H1 (cell line): Measurements from ENCODE around the gene SH3RF3. TPM values are rescaled to one million over a fixed set of nuclear protein-coding genes. Genes with fewer than 3 reads are reported as not detected.

ENCODE experiments used
- CTCF ChIA-PET: fragments of 300-600 bp; sonication (Branson Sonifier 250); formaldehyde crosslinking; loops from one replicate; lab custom pipeline; 2021; ENCODE audit not compliant: partially characterized antibody; lab: Charles Lee
- POLR2A ChIA-PET: fragments of 300-600 bp; sonication (Branson Sonifier 250); formaldehyde crosslinking; loops from one replicate; lab custom pipeline; 2021; ENCODE audit warnings: inconsistent platforms; ENCODE audit not compliant: partially characterized antibody; lab: Charles Lee
- DNase-seq, 2 experiments: peaks; one replicate each; pipeline versions ENCODE4 v3.0.0 to v3.0.0-alpha.2; 2010 to 2022; ENCODE audit warnings: low spot score in 2 of 2, low read depth in 1 of 2, mixed read lengths in 1 of 2
- FAIRE-seq: peaks from 2 replicates; lab custom pipeline; 2011; peaks lifted over from hg19 to GRCh38; lab: Jason Lieb, UNC
- H2AFZ ChIP-seq: 2 replicates; pipeline ENCODE4 v1.8.1; 2012; ENCODE audit warnings: low read length, inconsistent platforms
- H2AK5ac ChIP-seq: 2 replicates; pipeline ENCODE4 v1.6.1; 2013; ENCODE audit warnings: low read depth, low read length
- H2BK120ac ChIP-seq: replicated peaks from 2 replicates; pipeline ENCODE3; 2013; ENCODE audit warnings: low read depth, low read length, inconsistent platforms
- H2BK12ac ChIP-seq: 2 replicates; pipeline ENCODE4 v1.6.1; 2013; ENCODE audit warnings: low read depth, low read length
- H2BK15ac ChIP-seq: 2 replicates; pipeline ENCODE4 v1.6.1; 2013; ENCODE audit warnings: low read length
- H2BK20ac ChIP-seq: 2 replicates; pipeline ENCODE4 v1.6.1; 2013; ENCODE audit warnings: low read length
- H2BK5ac ChIP-seq: 2 replicates; pipeline ENCODE4 v1.6.1; 2013; ENCODE audit warnings: low read depth, low read length
- H3K14ac ChIP-seq: 2 replicates; pipeline ENCODE4 v1.6.1; 2013; ENCODE audit warnings: inconsistent platforms; ENCODE audit not compliant: insufficient read length
- H3K18ac ChIP-seq: 2 replicates; pipeline ENCODE4 v1.6.1; 2013; ENCODE audit warnings: low read length; ENCODE audit errors: extremely low read depth
- H3K23ac ChIP-seq: 2 replicates; pipeline ENCODE4 v1.6.1; 2013; ENCODE audit warnings: inconsistent platforms; ENCODE audit not compliant: insufficient read length
- H3K23me2 ChIP-seq: 2 replicates; pipeline ENCODE4 v1.6.1; 2013; ENCODE audit warnings: low read depth, low read length
- H3K27ac ChIP-seq: 2 replicates; pipeline ENCODE4 v1.6.1; 2011; ENCODE audit warnings: low read depth, low read length, inconsistent platforms
- H3K27me3 ChIP-seq, 4 experiments: replicated peaks in 1 of 4; 1 replicate in 1 of 4; 2 replicates in 3 of 4; pipeline versions ENCODE4 v1.6.1 to v1.8.1; 2011 to 2013; ENCODE audit warnings: low read length in 3 of 4, mild to moderate bottlenecking in 3 of 4, inconsistent platforms in 2 of 4, mixed read lengths in 2 of 4, moderate library complexity in 1 of 4; ENCODE audit not compliant: control insufficient read depth in 3 of 4, insufficient read depth in 3 of 4; ENCODE audit errors: extremely low read depth in 1 of 4
- H3K36me3 ChIP-seq, 4 experiments: 2 replicates each; pipeline versions ENCODE4 v1.6.1 to v1.8.1; 2011 to 2013; ENCODE audit warnings: mild to moderate bottlenecking in 4 of 4, low read length in 3 of 4, moderate library complexity in 2 of 4, control low read depth in 1 of 4, inconsistent platforms in 1 of 4; ENCODE audit not compliant: insufficient read depth in 4 of 4, control insufficient read depth in 2 of 4
- H3K4ac ChIP-seq: replicated peaks from 2 replicates; pipeline ENCODE3; 2013; ENCODE audit warnings: low read length, low read depth, mixed read lengths, inconsistent platforms; ENCODE audit not compliant: insufficient read length
- H3K4me1 ChIP-seq, 4 experiments: replicated peaks in 1 of 4; 1 replicate in 1 of 4; 2 replicates in 3 of 4; pipeline versions ENCODE4 v1.6.1 to v1.8.1; 2011 to 2013; ENCODE audit warnings: low read length in 3 of 4, inconsistent platforms in 2 of 4, mixed read lengths in 1 of 4; ENCODE audit not compliant: insufficient read depth in 4 of 4, control insufficient read depth in 3 of 4
- H3K4me2 ChIP-seq, 2 experiments: 2 replicates each; pipeline versions ENCODE4 v1.6.1 to v1.8.1; 2011 to 2013; ENCODE audit warnings: low read depth in 2 of 2, low read length in 2 of 2, control low read depth in 1 of 2, inconsistent platforms in 1 of 2, mild to moderate bottlenecking in 1 of 2; ENCODE audit not compliant: insufficient read depth in 1 of 2
- H3K4me3 ChIP-seq, 4 experiments: fragments of 200-600, 300-600 bp in 1 of 4; sonication (generic), shearing (Covaris generic), sonication (Bioruptor Twin) in 1 of 4; 2 replicates each; pipeline versions ENCODE4 v1.5.1 to v1.8.1; 2011 to 2016; ENCODE audit warnings: low read length in 4 of 4, low read depth in 3 of 4, control low read depth in 2 of 4, inconsistent platforms in 2 of 4, mild to moderate bottlenecking in 2 of 4, mixed read lengths in 1 of 4, moderate library complexity in 1 of 4; ENCODE audit not compliant: insufficient read depth in 2 of 4; ENCODE audit errors: extremely low read depth in 1 of 4
- H3K56ac ChIP-seq: replicated peaks from 2 replicates; pipeline ENCODE3; 2013; ENCODE audit warnings: low read depth, mild to moderate bottlenecking, mixed read lengths, low read length, inconsistent platforms; ENCODE audit not compliant: insufficient read length
- H3K79me1 ChIP-seq: 2 replicates; pipeline ENCODE4 v1.6.1; 2013; ENCODE audit warnings: low read depth, low read length, control low read depth
- H3K79me2 ChIP-seq, 2 experiments: 2 replicates each; pipeline versions ENCODE4 v1.6.1 to v1.8.1; 2012 to 2013; ENCODE audit warnings: low read length in 2 of 2, mild to moderate bottlenecking in 2 of 2, inconsistent platforms in 1 of 2; ENCODE audit not compliant: insufficient read depth in 2 of 2, control insufficient read depth in 1 of 2
- H3K9ac ChIP-seq, 4 experiments: replicated peaks in 1 of 4; 1 replicate in 1 of 4; 2 replicates in 3 of 4; pipeline versions ENCODE4 v1.6.1 to v1.8.1; 2011 to 2013; ENCODE audit warnings: low read depth in 3 of 4, low read length in 3 of 4, control low read depth in 2 of 4, mild to moderate bottlenecking in 2 of 4, moderate library complexity in 2 of 4, inconsistent platforms in 1 of 4; ENCODE audit errors: extremely low read depth in 1 of 4
- H3K9me3 ChIP-seq, 2 experiments: 2 replicates each; pipeline versions ENCODE4 v1.6.1 to v1.8.1; 2012 to 2013; ENCODE audit warnings: mild to moderate bottlenecking in 2 of 2, moderate library complexity in 2 of 2, control low read depth in 1 of 2, inconsistent platforms in 1 of 2, low read depth in 1 of 2, low read length in 1 of 2, mixed read lengths in 1 of 2; ENCODE audit not compliant: insufficient read depth in 2 of 2
- H4K20me1 ChIP-seq, 2 experiments: replicated peaks in 1 of 2; 2 replicates each; pipeline versions ENCODE3 to v1.8.1; 2011 to 2013; ENCODE audit warnings: inconsistent platforms in 2 of 2, low read length in 2 of 2, mild to moderate bottlenecking in 1 of 2; ENCODE audit not compliant: insufficient read depth in 2 of 2, control insufficient read depth in 1 of 2
- H4K5ac ChIP-seq: 2 replicates; pipeline ENCODE4 v1.6.1; 2013; ENCODE audit warnings: low read length, low read depth, mixed read lengths, inconsistent platforms; ENCODE audit not compliant: insufficient read length
- H4K8ac ChIP-seq: 2 replicates; pipeline ENCODE4 v1.8.0; 2013; ENCODE audit warnings: mild to moderate bottlenecking, moderate library complexity, low read length, inconsistent platforms; ENCODE audit not compliant: insufficient read depth; ENCODE audit errors: extremely low read depth
- H4K91ac ChIP-seq: replicated peaks from 2 replicates; pipeline ENCODE3; 2013; ENCODE audit warnings: low read length, mixed read lengths, inconsistent platforms; ENCODE audit not compliant: insufficient read length
- ASH2L ChIP-seq: fragments of 200-600, 300-600 bp; sonication (generic); IDR thresholded peaks from one replicate; pipeline ENCODE4 v1.7.1; 2017; ENCODE audit warnings: low read length
- ATF3 ChIP-seq: IDR thresholded peaks from 2 replicates; pipeline ENCODE4 v1.6.1; 2011; ENCODE audit warnings: low read depth, mild to moderate bottlenecking, low read length; ENCODE audit not compliant: insufficient read depth
- CEBPB ChIP-seq: IDR thresholded peaks from 2 replicates; pipeline ENCODE4 v1.6.1; 2012; ENCODE audit warnings: low read depth, low read length
- CHD2 ChIP-seq: IDR thresholded peaks from 2 replicates; pipeline ENCODE4 v1.6.1; 2012; ENCODE audit warnings: low read length, improper control_type of control experiment
- GABPA ChIP-seq: IDR thresholded peaks from 2 replicates; pipeline ENCODE4 v1.6.1; 2011; ENCODE audit warnings: mild to moderate bottlenecking, low read length, moderate library complexity, borderline replicate concordance; ENCODE audit not compliant: insufficient read depth
- HDAC2 ChIP-seq, 2 experiments: fragments of 300-600 bp in 1 of 2; sonication (generic) in 1 of 2; IDR thresholded peaks; 2 replicates each; pipeline ENCODE4 v1.6.1; 2011 to 2012; ENCODE audit warnings: low read depth in 2 of 2, low read length in 2 of 2, mild to moderate bottlenecking in 2 of 2, moderate library complexity in 2 of 2, borderline replicate concordance in 1 of 2, inconsistent platforms in 1 of 2
- JUND ChIP-seq: IDR thresholded peaks from 2 replicates; pipeline ENCODE4 v1.6.1; 2011; ENCODE audit warnings: mild to moderate bottlenecking, improper control_type of control experiment, low read length
- MAFK ChIP-seq: IDR thresholded peaks from 2 replicates; pipeline ENCODE4 v1.6.1; 2012; ENCODE audit warnings: low read depth, mild to moderate bottlenecking, improper control_type of control experiment, low read length
- NANOG ChIP-seq: IDR thresholded peaks from 2 replicates; pipeline ENCODE4 v1.6.1; 2011; ENCODE audit warnings: low read length, low read depth, mild to moderate bottlenecking, inconsistent platforms; ENCODE audit not compliant: insufficient read depth, poor library complexity, severe bottlenecking
- NRF1 ChIP-seq: IDR thresholded peaks from 2 replicates; pipeline ENCODE4 v1.6.1; 2011; ENCODE audit warnings: mild to moderate bottlenecking, low read depth, low read length, improper control_type of control experiment
- POLR2A ChIP-seq, 2 experiments: IDR thresholded peaks; 1 replicate in 1 of 2; 2 replicates in 1 of 2; pipeline ENCODE4 v1.6.1; 2011; ENCODE audit warnings: low read depth in 2 of 2, low read length in 2 of 2, mild to moderate bottlenecking in 2 of 2; ENCODE audit errors: control extremely low read depth in 1 of 2
- RXRA ChIP-seq: IDR thresholded peaks from 2 replicates; pipeline ENCODE4 v1.6.1; 2011; ENCODE audit warnings: low read depth, mild to moderate bottlenecking, low read length, moderate library complexity; ENCODE audit not compliant: insufficient read depth
- SIRT6 ChIP-seq: IDR thresholded peaks from one replicate; pipeline ENCODE4 v1.7.1; 2012; ENCODE audit warnings: low read length, inconsistent platforms
- TAF7 ChIP-seq: optimal IDR thresholded peaks from 2 replicates; pipeline ENCODE3; 2011; ENCODE audit warnings: low read depth, mild to moderate bottlenecking, inconsistent platforms, low read length, moderate library complexity, borderline replicate concordance
- TCF12 ChIP-seq: IDR thresholded peaks from 2 replicates; pipeline ENCODE4 v1.6.1; 2011; ENCODE audit warnings: low read depth, mild to moderate bottlenecking, low read length
- WGBS, 2 experiments: shearing (Covaris generic) in 1 of 2; methylation state at CpG; one replicate each; pipeline versions ENCODE4 v1.1.6 to v1.1.7; 2013 to 2015; ENCODE audit warnings: low lambda C conversion rate in 2 of 2, mixed read lengths in 2 of 2, inconsistent platforms in 1 of 2, low coverage in 1 of 2, missing lambda C conversion rate in 1 of 2; ENCODE audit not compliant: insufficient replicate concordance in 2 of 2, insufficient coverage in 1 of 2, insufficient read length in 1 of 2; ENCODE audit errors: extremely low coverage in 1 of 2, missing lambda C conversion rate in 1 of 2; 5-methylcytosine and 5-hydroxymethylcytosine counted together
- polyA plus RNA-seq, 7 experiments: library from polyadenylated mRNA; depleted of rRNA in 3 of 7; stranded (reverse) in 5 of 7; unstranded in 2 of 7; fragments of >200 nt in 5 of 7; fragments of 200-250 nt in 2 of 7; gene quantifications; 1 replicate in 5 of 7; 2 replicates in 1 of 7; 4 replicates in 1 of 7; pipeline versions ENCODE4 v1.2.1 to v1.2.3, GENCODE V29; 2011 to 2013; ENCODE audit warnings: missing spikeins in 2 of 7, mixed read lengths in 2 of 7
- total RNA-seq: library from RNA; stranded (reverse); fragmentation: NEBNext Ultra II Directional; extraction: Animal tissue kit (Norgen Biotek cat#: 25700); gene quantifications from 2 replicates; pipeline ENCODE4 v1.2.1, GENCODE V29; 2021

SH3RF3 gene
- total and polyA plus RNA-seq, 2 of the 8 experiments (the other 6 are each of a cell fraction or from before 2014, with no cell fraction given), result 0.11 to 0.65 TPM

GRCh38 chr2:109468893-109469292, 339.9 kb downstream of the SH3RF3 start:
- Histone ChIP-seq H3K79me1 (no peaks in the 10 kb centered on the region), H3K36me3 (no peaks in the 10 kb centered on the region), H2BK20ac (no peak overlapping the region), H3K4me2 (no peak overlapping the region), H3K23ac (no peak overlapping the region), H3K27me3 (no peaks in the 10 kb centered on the region), H2BK12ac (no peak overlapping the region), H2BK120ac (no peak overlapping the region), H2AK5ac (no peak overlapping the region), H3K23me2 (no peaks in the 10 kb centered on the region), H3K4me3 (no peak overlapping the region), H3K79me2 (no peaks in the 10 kb centered on the region), H3K4ac (no peak overlapping the region), H3K4me1 (no peaks in the 10 kb centered on the region), H2BK5ac (no peak overlapping the region), H4K5ac (no peak overlapping the region), H2AFZ (no peak overlapping the region), H3K18ac (no peak overlapping the region), H3K9me3 (no peaks in the 10 kb centered on the region), H4K91ac (no peak overlapping the region), H3K27ac (no peak overlapping the region), H3K9ac (no peak overlapping the region), H3K14ac (no peak overlapping the region), H4K20me1 (no peaks in the 10 kb centered on the region), H3K56ac (no peak overlapping the region), H4K8ac (no peak overlapping the region), H2BK15ac (no peak overlapping the region)
- no peak for DNase-seq
- WGBS, 2 experiments, result 92% methylated on average over 7 of the region's 7 CpGs; no CpG with 5 or more reads in 1 of the 2 experiments
- ChIA-PET POLR2A (no interaction called here), CTCF (interaction anchor here (0.9 to 1.8 kb wide), 3 partner anchors 10 to 481 kb away, joined by 3 to 4 read pairs (median 4); no protein-coding TSS in a partner anchor)
- FAIRE-seq, result no peak
- TF ChIP-seq SIRT6, result no peak
- TF ChIP-seq POLR2A (IDR thresholded peaks at IDR 0.05; ENCODE audit: control extremely low read depth in 1 of 2, low read depth in 2 of 2, low read length in 2 of 2), result no peak
- TF ChIP-seq JUND, result no peak
- TF ChIP-seq RXRA, result no peak
- no peak for TF ChIP-seq GABPA
- TF ChIP-seq ATF3, result no peak
- no peak for TF ChIP-seq HDAC2 (IDR thresholded peaks at IDR 0.05; ENCODE audit: borderline replicate concordance in 1 of 2, low read depth in 2 of 2, low read length in 2 of 2)
- TF ChIP-seq CEBPB, result no peak
- no peak for TF ChIP-seq TAF7
- no peak for TF ChIP-seq NRF1
- no peak for TF ChIP-seq CHD2
- TF ChIP-seq TCF12, result no peak
- no peak for TF ChIP-seq NANOG
- no peak for TF ChIP-seq MAFK
- TF ChIP-seq ASH2L, result no peak
